ENCODE measurements around the gene GNRH2. TPM values are rescaled to one million over a fixed set of nuclear protein-coding genes. Genes with fewer than 3 reads are reported as not detected.

GNRH2 gene
- polyA plus RNA-seq, 1 of the 3 experiments (the other 2 are of a cell fraction) = 0.58 TPM

- TF ChIP-seq FOSL2 (IDR thresholded peaks at IDR 0.05; ENCODE audit: borderline replicate concordance, low read depth) (no peak), NFIC (IDR thresholded peaks at IDR 0.05; ENCODE audit: borderline replicate concordance) (no peak), RXRA (IDR thresholded peaks at IDR 0.05; ENCODE audit: borderline replicate concordance, low read depth) (no peak)
Measured at GRCh38 chr20:3067139-3068014, 24.0 kb downstream of the GNRH2 start (continued).

DNA sequence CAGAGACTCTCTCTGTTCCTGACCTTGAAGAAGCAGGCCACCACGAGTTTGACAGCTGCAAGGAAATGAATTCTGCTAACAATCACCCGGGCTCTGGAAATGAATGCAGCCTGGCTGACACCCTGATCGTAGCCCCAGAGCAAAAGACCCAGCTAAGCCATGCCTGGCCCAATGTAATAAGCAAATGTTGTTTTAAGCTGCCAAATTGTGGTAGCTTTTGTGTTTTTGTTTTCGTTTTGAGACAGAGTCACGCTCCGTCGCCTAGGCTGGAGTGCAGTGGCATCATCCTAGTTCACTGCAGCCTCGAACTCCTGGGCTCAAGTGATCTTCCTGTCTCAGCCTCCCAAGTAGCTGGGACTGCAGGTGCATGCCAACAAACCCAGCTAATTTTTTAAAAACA, 24.7 kb downstream of the GNRH2 start:
- no peaks in the 10 kb centered on the region for H4K20me1 ChIP-seq (ENCODE audit: insufficient read depth)
- H3K9me2 ChIP-seq = no peaks in the 10 kb centered on the region
- no peaks in the 10 kb centered on the region for H3K27me3 ChIP-seq (ENCODE audit: insufficient read depth)
- DNase-seq = no peak
- no peaks in the 10 kb centered on the region for H3K36me3 ChIP-seq (replicated peaks in 1 of 2; ENCODE audit: control insufficient read depth in 1 of 2, insufficient read depth in 2 of 2, low read length in 1 of 2)
- H2AFZ ChIP-seq (ENCODE audit: low read depth) = no peak overlapping the region
- ChIA-PET CTCF (interaction anchor here (0.6 to 3.8 kb wide), 3 partner anchors 15 to 427 kb away, joined by 3 to 18 read pairs (median 4); no protein-coding TSS in a partner anchor), POLR2A (no interaction called here)
- H3K27ac ChIP-seq (ENCODE audit: low read depth in 2 of 2, low read length in 1 of 2) = no peak overlapping the region
- H3F3A ChIP-seq (replicated peaks; ENCODE audit: insufficient read depth) = no peaks in the 10 kb centered on the region
- H3K4me3 ChIP-seq (ENCODE audit: low read depth in 2 of 2, low read length in 1 of 2) = no peak overlapping the region
- no peak overlapping the region for H3K4me2 ChIP-seq
- H3K9ac ChIP-seq = no peak overlapping the region
- no peak for TF ChIP-seq RCOR1 (IDR thresholded peaks at IDR 0.05; ENCODE audit: low read length)
- no peak for TF ChIP-seq NRF1 (IDR thresholded peaks at IDR 0.05; ENCODE audit: low read depth, low read length)
- no peak for TF ChIP-seq YY1 (IDR thresholded peaks at IDR 0.05; ENCODE audit: low read depth)
- TF ChIP-seq MXI1 (IDR thresholded peaks at IDR 0.05; ENCODE audit: low read depth, low read length) = no peak
- TF ChIP-seq RXRA (IDR thresholded peaks at IDR 0.05; ENCODE audit: borderline replicate concordance, low read depth) = no peak
- TF ChIP-seq TCF12 (IDR thresholded peaks at IDR 0.05) = no peak
- no peak for TF ChIP-seq USF1 (IDR thresholded peaks at IDR 0.05; ENCODE audit: borderline replicate concordance, low read depth)
- no peak for TF ChIP-seq CHD2 (IDR thresholded peaks at IDR 0.05; ENCODE audit: low read length, partially characterized antibody)
- no peak for TF ChIP-seq EZH2phosphoT487 (IDR thresholded peaks at IDR 0.05; ENCODE audit: borderline replicate concordance, low read depth)
- TF ChIP-seq SMC3 (IDR thresholded peaks at IDR 0.05; ENCODE audit: low read depth, low read length) = no peak
- no peak for TF ChIP-seq NFIC (IDR thresholded peaks at IDR 0.05; ENCODE audit: borderline replicate concordance)
- TF ChIP-seq FOXM1 (IDR thresholded peaks at IDR 0.05; ENCODE audit: low read depth) = no peak
- TF ChIP-seq GATA2 (CRISPR knock-in tag; IDR thresholded peaks at IDR 0.05) = no peak
- TF ChIP-seq TAF1 (IDR thresholded peaks at IDR 0.05; ENCODE audit: borderline replicate concordance, low read depth, low read length) = no peak
- TF ChIP-seq GABPA (IDR thresholded peaks at IDR 0.05; ENCODE audit: low read depth) = no peak
- TF ChIP-seq CTCF (IDR thresholded peaks at IDR 0.05) = no peak
- TF ChIP-seq JUND (IDR thresholded peaks at IDR 0.05) = no peak
- H3K79me2 ChIP-seq (ENCODE audit: insufficient read depth) = no peaks in the 10 kb centered on the region
- H3K4me1 ChIP-seq (ENCODE audit: control insufficient read depth in 1 of 2, insufficient read depth in 2 of 2, low read depth in 1 of 2, low read length in 1 of 2) = no peaks in the 10 kb centered on the region
- H3K9me3 ChIP-seq = no peaks in the 10 kb centered on the region
- 75% methylated on average over 8 of the region's 8 CpGs for WGBS (ENCODE audit: low lambda C conversion rate)
